Mesothelial cell of epicardium (in vitro differentiated cells): Measurements from ENCODE around the gene ZNF532. TPM values are rescaled to one million over a fixed set of nuclear protein-coding genes. Genes with fewer than 3 reads are reported as not detected.
A peak's percentile ranks its signal among the peaks of the same experiment; 100 is the strongest.

ENCODE experiments used
- DNase-seq, 2 experiments: peaks; one replicate each; pipeline ENCODE4 v3.0.0; 2021; ENCODE audit warnings: low spot score in 2 of 2; ENCODE audit not compliant: unreplicated experiment in 2 of 2
- H3K27ac Mint-ChIP-seq: 2 replicates; pipeline ENCODE4 v1.8.0; 2021; ENCODE audit warnings: mixed read lengths
- H3K27me3 Mint-ChIP-seq: 2 replicates; pipeline ENCODE4 v1.8.0; 2021; ENCODE audit warnings: low read depth, mixed read lengths
- H3K36me3 Mint-ChIP-seq: 2 replicates; pipeline ENCODE4 v1.8.0; 2021; ENCODE audit warnings: mixed read lengths
- H3K4me1 Mint-ChIP-seq: 2 replicates; pipeline ENCODE4 v1.8.0; 2021; ENCODE audit warnings: mixed read lengths
- H3K4me3 Mint-ChIP-seq: 2 replicates; pipeline ENCODE4 v1.8.0; 2021; ENCODE audit warnings: mild to moderate bottlenecking, moderate library complexity, mixed read lengths
- H3K9me3 Mint-ChIP-seq: 2 replicates; pipeline ENCODE4 v1.8.0; 2021; ENCODE audit warnings: mixed read lengths
- total RNA-seq: library from RNA; stranded (reverse); gene quantifications from 3 replicates; pipeline ENCODE4 v1.2.1, GENCODE V29; 2021
- TF ChIP-seq, protein P1 (sequence below): fragments of 200-600 bp; sonication (generic); IDR thresholded peaks from one replicate; pipeline ENCODE4 v1.5.0; 2021; ENCODE audit warnings: antibody characterized with exemption; ENCODE audit not compliant: unreplicated experiment

The ZNF532 gene
- total RNA-seq, 1 donor from 2014 or later, result 188 TPM

DNA sequence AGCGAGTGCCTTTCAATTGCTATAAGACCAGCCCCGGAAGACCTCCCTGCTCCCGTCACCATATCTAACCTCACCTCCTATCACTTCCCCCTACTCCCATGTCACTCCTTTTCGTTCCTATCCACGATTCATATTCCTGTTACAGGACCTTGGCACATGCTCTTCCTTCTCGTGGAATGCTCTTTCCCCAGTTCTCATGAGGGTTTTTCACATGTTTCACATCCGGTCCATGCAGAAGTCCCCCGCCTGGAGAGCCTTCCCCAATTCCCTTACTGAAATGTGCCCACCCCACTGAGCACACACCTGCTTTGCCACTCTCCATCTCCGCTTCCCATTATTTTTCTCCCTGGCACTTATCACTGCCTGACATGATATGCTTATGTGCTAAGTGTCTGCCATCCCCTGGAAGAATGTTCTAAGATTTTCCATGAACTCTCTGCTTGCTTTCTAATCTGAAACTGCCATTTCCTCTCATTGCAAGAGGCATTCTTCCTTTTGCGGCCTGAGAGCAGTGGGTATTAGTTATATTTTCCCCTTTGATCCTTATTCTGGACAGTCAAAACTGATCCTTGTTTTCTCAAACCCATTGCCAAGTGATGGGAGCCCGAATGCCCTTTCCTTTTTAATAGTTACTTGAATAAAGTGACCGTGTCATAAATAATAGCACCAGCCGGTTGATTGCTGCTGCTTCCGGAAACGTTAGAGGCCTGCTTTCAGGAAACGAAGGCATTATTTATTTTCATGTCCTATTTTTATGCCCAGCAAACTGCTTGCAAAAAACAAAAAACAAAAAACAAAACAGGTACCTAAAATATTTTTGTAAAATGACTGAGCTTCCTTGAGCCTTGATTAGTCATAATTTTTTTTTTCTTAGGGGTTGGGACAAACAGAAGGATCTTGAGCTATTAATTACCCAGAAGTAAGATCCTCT, 127.9 kb downstream of the ZNF532 start:
- Mint-ChIP-seq H3K36me3 (peaks cover 7% of the 10 kb centered on the region), H3K27me3 (no peaks in the 10 kb centered on the region), H3K9me3 (peaks cover 16% of the 10 kb centered on the region), H3K4me1 (peaks cover 8% of the 10 kb centered on the region), H3K4me3 (no peak overlapping the region), H3K27ac (no peak overlapping the region)
- TF ChIP-seq, protein P1, sequence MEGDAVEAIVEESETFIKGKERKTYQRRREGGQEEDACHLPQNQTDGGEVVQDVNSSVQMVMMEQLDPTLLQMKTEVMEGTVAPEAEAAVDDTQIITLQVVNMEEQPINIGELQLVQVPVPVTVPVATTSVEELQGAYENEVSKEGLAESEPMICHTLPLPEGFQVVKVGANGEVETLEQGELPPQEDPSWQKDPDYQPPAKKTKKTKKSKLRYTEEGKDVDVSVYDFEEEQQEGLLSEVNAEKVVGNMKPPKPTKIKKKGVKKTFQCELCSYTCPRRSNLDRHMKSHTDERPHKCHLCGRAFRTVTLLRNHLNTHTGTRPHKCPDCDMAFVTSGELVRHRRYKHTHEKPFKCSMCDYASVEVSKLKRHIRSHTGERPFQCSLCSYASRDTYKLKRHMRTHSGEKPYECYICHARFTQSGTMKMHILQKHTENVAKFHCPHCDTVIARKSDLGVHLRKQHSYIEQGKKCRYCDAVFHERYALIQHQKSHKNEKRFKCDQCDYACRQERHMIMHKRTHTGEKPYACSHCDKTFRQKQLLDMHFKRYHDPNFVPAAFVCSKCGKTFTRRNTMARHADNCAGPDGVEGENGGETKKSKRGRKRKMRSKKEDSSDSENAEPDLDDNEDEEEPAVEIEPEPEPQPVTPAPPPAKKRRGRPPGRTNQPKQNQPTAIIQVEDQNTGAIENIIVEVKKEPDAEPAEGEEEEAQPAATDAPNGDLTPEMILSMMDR, result no peak
- DNase-seq, result peak in 1 of 2 experiments; percentile 5

DNA sequence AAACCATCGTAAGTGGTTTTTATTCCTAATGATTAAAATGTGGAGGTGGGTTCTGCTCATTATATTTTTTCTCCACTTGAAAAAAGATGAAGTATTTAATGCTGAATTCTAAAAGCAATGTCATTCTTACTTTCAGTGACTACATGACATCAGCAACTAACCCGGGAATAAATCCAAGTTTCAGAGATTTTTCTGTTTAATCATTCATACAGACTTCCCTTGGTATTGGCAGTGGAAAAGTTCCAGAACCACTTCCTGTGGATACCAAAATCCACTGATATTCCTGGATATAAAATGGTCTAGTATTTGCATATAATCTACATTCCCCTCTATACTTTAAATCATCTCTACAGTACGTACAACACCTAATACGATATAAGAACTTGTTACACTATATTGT, 128.6 kb downstream of the ZNF532 start:
- Mint-ChIP-seq H3K4me1 (peaks cover 11% of the 10 kb centered on the region), H3K27ac (no peak overlapping the region), H3K9me3 (peaks cover 16% of the 10 kb centered on the region), H3K27me3 (no peaks in the 10 kb centered on the region), H3K4me3 (no peak overlapping the region), H3K36me3 (peaks cover 7% of the 10 kb centered on the region)
- no peak for DNase-seq
- TF ChIP-seq, protein P1, result no peak

DNA sequence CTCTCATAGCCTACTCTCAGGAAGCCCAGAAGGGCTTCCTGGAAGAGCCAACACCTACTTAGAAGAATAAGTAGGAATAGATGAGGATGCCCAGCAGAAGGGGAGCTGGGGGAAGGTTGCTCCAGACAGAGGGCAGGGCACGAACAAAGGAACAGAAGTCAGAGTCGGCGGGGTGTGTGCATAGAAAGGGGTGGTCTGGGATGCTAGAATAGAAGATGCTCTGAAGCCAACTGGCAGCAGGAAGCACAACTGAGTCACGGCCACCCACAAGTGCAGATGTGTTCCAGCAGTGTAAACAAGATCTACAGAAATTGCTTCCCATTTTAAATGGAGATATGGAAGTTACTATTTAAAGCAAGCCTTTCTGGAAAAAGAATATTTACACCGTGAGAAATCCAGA, 131.0 kb downstream of the ZNF532 start:
- Mint-ChIP-seq H3K27ac (no peak overlapping the region), H3K9me3 (no peaks in the 10 kb centered on the region), H3K4me1 (peaks cover 15% of the 10 kb centered on the region), H3K4me3 (no peak overlapping the region), H3K36me3 (no peaks in the 10 kb centered on the region), H3K27me3 (no peaks in the 10 kb centered on the region)
- TF ChIP-seq, protein P1, result no peak
- DNase-seq, result no peak

DNA sequence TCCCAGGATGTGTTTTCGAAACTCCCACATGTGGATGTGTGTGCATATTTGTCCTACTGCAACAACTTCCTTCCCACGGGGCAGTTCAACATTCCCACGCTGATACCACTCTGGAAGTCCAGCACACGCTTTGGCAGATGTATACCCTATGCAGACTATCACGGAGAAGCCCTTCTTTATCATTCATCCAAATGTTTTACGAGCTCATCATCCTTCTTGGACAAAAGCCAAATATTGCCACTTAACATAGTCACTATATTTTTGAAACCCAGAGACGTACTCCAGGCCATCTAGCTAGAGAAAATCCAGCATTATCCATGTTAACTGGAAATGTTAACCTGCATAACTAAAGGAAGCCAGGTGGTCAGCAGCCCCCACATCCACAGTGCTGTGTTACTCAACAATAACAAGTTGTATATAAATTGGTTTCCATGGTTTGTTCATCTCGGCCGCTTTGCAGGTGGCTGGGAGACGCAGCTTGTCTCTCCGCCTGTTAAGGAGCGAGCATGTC, 131.5 kb downstream of the ZNF532 start:
- no peaks in the 10 kb centered on the region for H3K9me3 Mint-ChIP-seq
- no peaks in the 10 kb centered on the region for H3K36me3 Mint-ChIP-seq
- no peak overlapping the region for H3K27ac Mint-ChIP-seq
- no peaks in the 10 kb centered on the region for H3K27me3 Mint-ChIP-seq
- no peak for DNase-seq
- H3K4me3 Mint-ChIP-seq, result no peak overlapping the region
- peaks cover 15% of the 10 kb centered on the region for H3K4me1 Mint-ChIP-seq
- TF ChIP-seq, protein P1, result no peak

DNA sequence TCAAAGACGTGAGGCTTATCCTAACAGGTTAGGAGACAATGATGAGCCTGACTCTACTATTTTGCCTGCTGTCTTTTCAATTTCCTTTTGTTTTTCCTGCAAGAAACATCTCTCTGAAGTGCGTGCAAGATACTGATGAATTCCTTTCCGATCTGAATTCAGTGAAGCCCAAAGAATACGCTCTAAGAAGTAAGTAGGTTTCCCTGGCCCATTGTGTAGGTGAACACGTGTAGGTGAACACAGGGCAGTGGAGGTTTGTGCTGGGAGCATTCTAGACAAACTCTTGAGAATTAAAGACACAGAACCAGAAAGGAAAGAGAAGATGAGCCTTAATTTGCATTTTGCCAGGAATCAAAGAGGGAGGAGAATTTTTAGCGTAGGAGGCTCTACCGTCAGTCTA, 132.0 kb downstream of the ZNF532 start:
- no peak overlapping the region for H3K4me3 Mint-ChIP-seq
- H3K9me3 Mint-ChIP-seq, result no peaks in the 10 kb centered on the region
- DNase-seq, result no peak
- H3K27ac Mint-ChIP-seq, result no peak overlapping the region
- H3K4me1 Mint-ChIP-seq, result peaks cover 18% of the 10 kb centered on the region
- no peaks in the 10 kb centered on the region for H3K36me3 Mint-ChIP-seq
- H3K27me3 Mint-ChIP-seq, result no peaks in the 10 kb centered on the region
- TF ChIP-seq, protein P1, result no peak
